Stimulated activated CD8-positive, alpha-beta memory T cell treated with anti-CD3 and anti-CD28 coated beads, Interleukin-7, amount 100 ng/mL, for 24 hours (primary cell): ENCODE results near the gene KLF4.

Experiments used
- DNase-seq: peaks from one replicate; pipeline ENCODE4 v3.0.0-alpha.2; 2020; ENCODE audit warnings: low read depth

The KLF4 gene

GRCh38 chr9:107447834-107448233 is 41.7 kb downstream of the KLF4 start:
- no peak for DNase-seq

DNA sequence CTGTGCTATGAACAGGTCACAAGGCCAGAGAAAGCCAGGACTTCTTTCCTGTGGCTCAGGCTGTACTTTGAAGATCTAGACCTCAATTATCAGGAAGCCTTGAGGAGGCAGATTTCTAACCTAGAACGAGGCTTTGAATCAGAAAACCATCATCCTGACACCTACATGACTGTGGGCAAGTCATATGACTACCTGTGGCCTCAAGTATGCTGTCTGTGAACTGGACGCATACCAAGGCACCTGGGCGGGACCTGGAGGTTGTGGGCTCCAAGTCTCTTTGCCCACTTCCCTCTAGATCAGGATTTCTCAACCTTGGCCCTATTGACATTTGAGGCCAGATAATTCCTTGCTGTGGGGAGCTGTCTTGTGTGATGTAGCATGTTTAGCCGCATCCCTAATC is 42.5 kb downstream of the KLF4 start:
- DNase-seq = no peak

- DNase-seq = no peak
Measured at GRCh38 chr9:107446491-107446890, 43.1 kb downstream of the KLF4 start.

DNA sequence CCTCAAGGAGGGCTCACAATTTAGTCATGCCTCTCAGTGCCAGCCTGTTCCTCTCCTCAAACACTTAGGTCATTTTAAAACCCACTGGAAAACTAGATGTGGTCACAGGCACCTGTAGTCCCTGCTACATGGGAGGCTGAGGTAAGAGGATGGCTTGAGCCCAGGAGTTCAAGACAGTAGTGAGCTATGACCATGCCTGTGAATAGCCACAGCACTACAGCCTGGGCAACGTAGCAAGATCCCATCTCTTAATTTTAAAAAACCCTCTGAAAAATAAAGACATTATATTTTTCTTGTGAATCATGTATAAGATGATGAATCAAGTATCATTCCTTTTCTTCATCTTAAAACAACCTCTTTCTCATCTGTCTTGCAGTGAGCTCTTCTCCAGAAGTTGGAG is 45.8 kb downstream of the KLF4 start:
- no peak for DNase-seq

- DNase-seq = no peak
Measured at GRCh38 chr9:107439991-107440456, 49.5 kb downstream of the KLF4 start.

DNA sequence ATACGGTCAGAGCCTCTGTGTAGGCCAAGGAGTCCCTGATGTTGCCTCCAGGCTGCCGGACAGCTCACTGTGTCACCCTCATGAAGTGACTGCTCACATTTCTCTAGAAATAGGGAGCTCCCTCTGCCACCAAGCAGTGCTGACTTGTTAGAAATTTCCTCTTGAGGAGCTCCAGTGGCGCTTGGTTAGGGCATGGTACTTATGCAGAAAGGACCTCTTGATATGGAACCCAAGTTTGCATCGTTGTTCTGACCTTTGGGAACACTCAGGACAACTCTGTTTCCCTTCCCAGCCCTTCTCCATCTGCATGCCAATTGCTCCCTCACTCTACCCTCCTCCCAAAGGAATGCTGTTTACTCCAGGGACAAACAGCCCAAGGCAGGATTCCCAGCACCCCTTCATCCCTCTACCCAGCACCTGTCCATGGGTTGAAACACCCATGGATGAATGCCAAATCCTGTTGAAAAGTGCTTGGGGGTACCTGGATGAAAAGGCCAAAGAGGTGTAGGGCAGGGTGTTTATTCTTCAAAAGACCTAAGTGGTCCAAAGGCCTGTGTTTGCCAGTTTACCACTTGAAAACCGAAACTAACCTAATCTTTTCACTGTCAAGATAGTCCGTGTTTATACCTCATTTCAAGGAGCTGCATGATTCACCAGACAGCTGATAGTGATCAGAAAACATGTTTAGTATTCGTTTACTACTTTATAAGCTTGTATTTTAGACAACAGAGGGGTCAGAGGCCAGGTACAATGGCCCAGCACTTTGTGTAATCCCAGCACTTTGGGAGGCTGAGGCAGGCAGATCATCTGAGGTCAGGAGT is 51.1 kb downstream of the KLF4 start:
- DNase-seq = no peak

DNA sequence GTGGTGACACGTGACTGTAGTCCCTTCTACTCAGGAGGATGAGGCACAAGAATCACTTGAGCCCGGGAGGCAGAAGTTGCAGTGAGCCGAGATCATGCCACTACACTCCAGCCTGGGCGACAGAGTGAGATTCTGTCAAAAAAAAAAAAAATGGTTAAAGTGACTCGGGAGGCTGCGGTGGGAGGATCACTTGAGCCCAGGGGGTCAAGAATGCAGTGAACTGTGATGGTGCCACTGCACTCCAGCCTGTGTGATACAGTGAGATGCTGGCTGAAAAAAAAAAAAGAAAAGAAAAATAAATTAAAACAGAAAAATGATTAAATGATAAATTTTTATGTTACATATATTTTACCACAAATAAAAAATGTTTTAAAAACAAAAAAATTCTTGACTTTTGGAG is 51.9 kb downstream of the KLF4 start:
- no peak for DNase-seq

- DNase-seq = no peak
Measured at GRCh38 chr9:107435415-107435814, 54.2 kb downstream of the KLF4 start.
